SIG-M5 treated with dmso at 0.1 percent for 504 hours (cell line): ENCODE results near the gene SAMD13.

Experiments
- DNase-seq: peaks from one replicate; lab custom pipeline; 2025; ENCODE audit not compliant: unreplicated experiment; lab: John Stamatoyannopoulos, UW

Gene SAMD13

GRCh38 chr1:84370266-84370665, 68.8 kb downstream of the SAMD13 start:
- DNase-seq: no peak

- no peak for DNase-seq
Measured at GRCh38 chr1:84370831-84371394, 69.4 kb downstream of the SAMD13 start.

GRCh38 chr1:84373436-84374141, 72.1 kb downstream of the SAMD13 start:
- no peak for DNase-seq

DNA sequence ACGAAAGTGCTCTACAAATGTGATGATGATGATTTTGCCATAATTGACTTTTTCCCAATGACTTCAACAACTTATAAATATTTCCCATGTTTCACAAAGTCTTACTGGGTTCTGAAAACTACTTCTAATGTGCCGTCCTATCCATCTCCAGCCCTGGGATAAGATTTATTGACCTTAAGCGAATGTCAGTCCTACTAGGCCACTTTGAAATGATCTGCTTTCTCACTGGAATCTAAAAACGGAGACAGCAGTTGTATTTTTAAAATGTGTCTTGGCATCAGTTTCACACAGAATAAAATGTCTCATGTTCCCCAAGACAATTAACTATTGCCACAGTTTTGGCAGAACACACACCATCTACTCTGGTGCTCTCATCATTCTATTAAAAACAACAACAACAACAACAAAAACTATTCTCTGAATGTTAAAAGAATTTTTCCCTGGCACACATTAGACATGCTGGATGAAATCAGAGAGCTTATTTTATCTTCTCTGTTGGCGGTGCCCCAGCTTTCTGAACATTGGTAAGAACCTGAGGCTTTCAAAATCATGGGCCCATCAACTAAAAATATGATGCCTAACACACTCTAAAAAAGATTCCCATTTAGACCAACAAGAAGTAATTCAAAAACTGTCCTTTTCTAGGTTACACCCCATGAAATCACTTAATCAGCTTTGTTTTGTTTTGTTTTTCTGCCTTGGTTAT, 73.6 kb downstream of the SAMD13 start:
- DNase-seq: no peak

DNA sequence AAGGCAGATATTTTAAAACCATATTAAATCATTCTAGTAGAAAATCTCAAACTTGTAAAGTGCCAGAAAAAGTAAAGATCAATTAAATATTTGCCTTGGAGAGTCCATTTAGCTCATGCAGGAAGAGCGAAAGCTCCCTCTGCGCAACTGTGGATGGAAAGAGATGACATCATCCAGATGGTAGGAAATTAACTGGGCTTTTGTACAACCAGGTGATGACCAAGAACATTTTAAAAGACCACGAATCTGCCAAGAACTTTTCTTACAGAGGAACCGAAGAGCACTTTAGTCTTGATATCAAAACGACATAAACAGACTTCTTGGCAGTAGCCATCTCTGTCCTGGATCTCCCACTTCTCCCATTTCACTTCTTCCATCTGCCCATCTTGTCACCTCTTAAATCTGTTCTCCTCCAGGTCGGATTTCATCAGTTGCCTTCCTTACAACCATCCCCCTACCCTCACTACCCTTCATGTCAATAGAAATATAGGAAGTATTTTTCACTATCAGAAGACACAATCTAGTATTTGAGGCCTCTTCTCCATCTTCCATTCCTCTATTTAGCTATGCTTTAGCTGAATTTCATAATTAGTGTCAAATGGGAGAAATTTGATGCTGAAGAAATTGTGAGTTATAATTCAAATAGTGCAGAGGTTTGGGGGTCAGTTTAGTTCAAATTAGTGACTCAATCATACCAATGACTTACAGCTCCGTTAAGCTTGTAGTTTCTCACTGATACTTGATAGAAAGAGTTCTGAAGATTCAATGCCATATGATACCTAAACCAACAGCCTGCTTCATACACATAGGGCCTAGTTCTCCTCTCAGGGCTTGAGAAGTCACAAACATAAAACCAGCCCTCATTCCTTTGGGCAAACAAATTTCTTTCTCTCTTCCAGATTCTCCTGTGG, 74.7 kb downstream of the SAMD13 start:
- DNase-seq: no peak

DNA sequence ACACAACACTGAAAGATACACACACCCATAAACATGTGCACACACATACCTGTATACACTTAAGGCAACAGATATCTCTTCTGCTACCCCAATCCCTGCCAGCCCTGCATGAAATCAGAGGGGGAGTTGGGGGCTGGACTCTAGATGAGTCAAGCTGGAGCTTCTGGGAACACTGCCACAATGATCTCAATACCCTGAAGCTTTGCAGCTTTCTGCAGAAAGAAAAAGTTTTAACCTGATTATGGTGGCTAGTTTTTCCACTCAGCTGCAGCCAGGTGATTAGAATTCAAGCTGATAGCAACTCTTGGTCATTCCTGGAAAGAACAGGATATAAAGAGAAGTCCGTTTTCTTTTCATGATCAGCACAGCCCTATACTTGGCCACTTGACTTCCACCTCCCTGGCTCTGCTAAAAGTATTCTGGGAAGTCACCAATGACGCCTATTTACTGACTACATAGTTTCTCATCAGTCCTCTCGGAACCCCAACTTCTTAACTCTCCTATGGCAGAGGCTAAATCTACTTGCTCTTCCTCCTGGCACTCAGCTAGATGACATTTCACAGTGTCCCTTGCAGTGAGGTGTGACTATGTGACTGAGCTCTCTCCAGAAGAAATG, 76.1 kb downstream of the SAMD13 start:
- DNase-seq: no peak

DNA sequence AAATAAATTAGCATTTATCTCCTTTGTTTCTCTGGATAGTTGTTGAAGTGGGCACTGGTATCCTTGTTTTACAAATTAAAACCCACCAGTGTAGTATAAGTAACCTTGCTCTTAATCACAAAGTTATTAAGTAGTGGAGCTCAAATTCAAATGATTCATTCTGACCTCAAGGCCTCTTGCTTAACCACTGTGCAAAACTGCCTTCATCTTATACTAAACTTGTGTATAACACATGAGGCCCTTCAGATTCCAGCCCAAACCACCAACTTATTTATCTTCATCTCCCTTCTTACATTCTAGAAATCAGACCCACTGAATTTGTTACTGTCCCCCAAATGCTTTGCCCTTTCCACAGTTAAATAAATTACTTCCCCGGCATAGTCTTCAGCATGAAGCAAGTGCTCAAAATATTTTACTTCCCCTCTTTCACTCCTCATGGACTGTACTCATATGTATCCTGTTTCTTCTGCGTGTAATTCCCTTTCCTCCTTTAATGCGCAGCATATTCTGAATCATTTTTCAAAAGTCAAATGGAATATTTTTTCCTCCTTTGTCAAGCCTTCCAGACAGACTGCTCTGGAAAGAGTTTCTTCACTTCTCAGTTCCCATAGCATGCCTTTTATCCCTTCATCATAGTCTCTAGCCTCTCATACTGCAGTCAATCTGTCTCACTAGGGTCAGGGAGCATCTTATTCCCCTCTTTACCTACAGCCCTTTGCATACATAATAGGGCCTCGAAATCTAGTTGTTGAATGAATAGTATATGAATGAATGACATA, 77.8 kb downstream of the SAMD13 start:
- no peak for DNase-seq

- no peak for DNase-seq
Measured at GRCh38 chr1:84379917-84380180, 78.3 kb downstream of the SAMD13 start.

- no peak for DNase-seq
Measured at GRCh38 chr1:84382127-84382526, 80.6 kb downstream of the SAMD13 start.

- no peak for DNase-seq
Measured at GRCh38 chr1:84385347-84385746, 83.8 kb downstream of the SAMD13 start.

DNA sequence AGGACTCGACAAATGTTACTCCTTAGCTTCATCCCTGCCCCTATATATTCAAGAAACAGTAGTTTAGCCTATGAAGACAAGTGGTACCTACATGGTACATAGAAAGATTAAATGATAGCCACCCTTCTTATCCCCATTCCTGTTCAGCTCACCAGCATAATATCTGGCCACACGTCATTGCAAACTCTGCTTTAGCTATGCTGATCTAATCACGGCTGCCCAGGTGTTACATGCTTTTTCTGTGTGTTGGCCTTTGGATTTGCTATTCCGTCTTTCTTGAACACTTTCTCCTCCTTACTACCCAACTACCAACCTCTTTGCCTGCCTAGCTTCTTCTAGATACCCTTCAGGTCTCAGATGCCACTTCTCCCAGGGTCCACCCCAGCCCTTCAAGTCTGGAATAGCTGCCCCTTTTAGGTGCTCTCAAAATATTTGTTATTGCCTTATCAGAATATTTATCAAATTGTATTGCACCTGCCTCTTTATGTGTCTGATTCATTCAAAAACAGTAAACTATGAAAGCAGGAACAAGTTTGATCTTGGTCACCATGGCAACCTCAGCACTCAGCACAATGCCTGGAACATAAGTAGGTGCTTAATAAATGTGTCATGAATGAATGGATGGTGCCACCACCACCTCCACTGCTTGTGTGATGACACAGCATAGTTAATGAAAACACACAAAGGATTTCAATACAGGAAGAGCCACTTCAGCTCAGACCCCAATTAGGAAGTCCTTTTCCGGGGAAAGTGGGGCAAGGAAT, 85.4 kb downstream of the SAMD13 start:
- DNase-seq: no peak

- DNase-seq: no peak
Measured at GRCh38 chr1:84387480-84388163, 86.1 kb downstream of the SAMD13 start.

GRCh38 chr1:84390226-84390625, 88.7 kb downstream of the SAMD13 start:
- DNase-seq: no peak

DNA sequence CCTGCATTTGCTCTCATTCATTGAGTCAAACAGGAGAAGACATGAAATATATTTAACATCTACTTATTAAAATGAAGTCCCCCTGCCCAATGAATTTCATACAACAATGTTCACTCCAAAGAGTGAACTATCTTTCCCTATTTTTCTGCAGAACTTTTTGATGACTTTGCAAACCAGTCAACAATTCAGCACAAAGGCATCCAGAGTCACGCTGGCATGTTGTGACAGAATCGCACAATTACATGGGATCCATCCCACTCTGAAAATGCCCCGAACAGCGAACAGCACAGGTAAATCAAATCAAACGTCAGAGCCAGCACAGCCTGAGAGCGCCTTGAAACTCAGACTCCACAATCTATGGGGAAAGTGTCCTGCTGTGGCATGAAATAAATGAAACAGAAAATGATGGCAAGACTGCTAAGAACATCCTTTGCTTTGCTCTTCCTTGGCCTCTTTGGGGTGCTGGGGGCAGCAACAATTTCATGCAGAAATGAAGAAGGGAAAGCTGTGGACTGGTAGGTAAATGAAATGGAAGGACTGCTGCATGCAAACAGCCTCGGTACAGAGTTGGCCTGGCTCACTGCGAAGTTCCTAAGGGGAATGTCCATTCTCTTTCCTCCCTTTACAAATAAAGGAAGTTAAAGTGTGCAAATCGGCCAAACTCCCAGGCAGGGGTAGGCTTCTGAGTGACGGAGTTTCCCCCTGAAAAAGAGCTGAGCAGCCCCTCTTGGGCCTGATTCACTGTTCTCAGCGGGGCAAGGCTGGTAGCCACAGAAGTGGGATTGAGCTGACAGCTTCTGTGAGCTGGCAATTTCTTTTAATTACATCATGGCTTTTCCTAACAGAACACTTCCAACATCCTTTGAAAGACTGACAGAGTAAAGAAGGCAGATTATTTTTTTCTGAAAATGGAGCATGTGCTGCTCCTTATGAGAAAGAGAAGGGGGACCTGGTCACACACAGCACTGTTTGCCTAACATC, 97.0 kb downstream of the SAMD13 start, which contains the start of gene DNASE2B:
DNASE2B (plus strand) TSS at position 310 of the 981 bp plus-strand sequence; CDS start at position 391, 81 bp downstream.
- DNase-seq: no peak
